AG08395 (cell line): ENCODE measurements around the gene RAB3C.

Experiments
- DNase-seq: peaks from one replicate; pipeline ENCODE4 v3.0.0; 2012; ENCODE audit warnings: mixed read lengths, low spot score

Gene RAB3C

GRCh38 chr5:58886315-58887207 is 303.7 kb downstream of the RAB3C start:
- DNase-seq, result peak; percentile 78

GRCh38 chr5:58887311-58887710 is 304.4 kb downstream of the RAB3C start:
- DNase-seq, result no peak

GRCh38 chr5:58887721-58888409 is 305.0 kb downstream of the RAB3C start:
- DNase-seq, result no peak

- no peak for DNase-seq
These were observed 307.4 kb downstream of the RAB3C start for GRCh38 chr5:58890265-58890664.

GRCh38 chr5:58890701-58891085 is 307.8 kb downstream of the RAB3C start:
- DNase-seq, result no peak

- peak; percentile 78 for DNase-seq
These were observed 308.5 kb downstream of the RAB3C start for GRCh38 chr5:58891086-58891970.

GRCh38 chr5:58891971-58892343 is 309.1 kb downstream of the RAB3C start:
- DNase-seq, result no peak

- DNase-seq, result no peak
These were observed 310.7 kb downstream of the RAB3C start for GRCh38 chr5:58893551-58893950.

GRCh38 chr5:58898006-58898405 is 315.1 kb downstream of the RAB3C start:
- DNase-seq, result no peak

GRCh38 chr5:58898538-58898937 is 315.7 kb downstream of the RAB3C start:
- DNase-seq, result no peak

GRCh38 chr5:58901271-58901670 is 318.4 kb downstream of the RAB3C start:
- DNase-seq, result no peak

GRCh38 chr5:58902305-58902704 is 319.4 kb downstream of the RAB3C start:
- DNase-seq, result no peak

GRCh38 chr5:58902765-58903164 is 319.9 kb downstream of the RAB3C start:
- no peak for DNase-seq

- DNase-seq, result no peak
These were observed 321.9 kb downstream of the RAB3C start for GRCh38 chr5:58904737-58905136.

GRCh38 chr5:58905944-58906343 is 323.1 kb downstream of the RAB3C start:
- DNase-seq, result no peak
